IMR-90 (cell line): ENCODE results near the gene CCM2. TPM values are rescaled to one million over a fixed set of nuclear protein-coding genes. Genes with fewer than 3 reads are reported as not detected.

Experiments used
- ATAC-seq: fragments of 200-7000 bp; cut with Tn5 transposase; 2 replicates; pipeline ENCODE4 v1.9.1; 2020; ENCODE audit warnings: low read depth, mild to moderate bottlenecking, moderate library complexity
- BruUV-seq: library from RNA; stranded (reverse); fragments of 400-500 nt; replicated peaks from 2 replicates; lab custom pipeline; 2021; lab: Mats Ljungman, UMichigan
- CTCF ChIA-PET: fragments of 300-600 bp; formaldehyde crosslinking; extraction: SDS; loops from one replicate; lab custom pipeline; 2021; ENCODE audit warnings: antibody characterized with exemption; lab: Yijun Ruan, JAX
- POLR2A ChIA-PET: fragments of 300-600 bp; sonication (Branson Sonifier 250); formaldehyde crosslinking; loops from one replicate; lab custom pipeline; 2022; ENCODE audit warnings: antibody characterized with exemption; ENCODE audit not compliant: unreplicated experiment; lab: Charles Lee
- DNase-seq: peaks from one replicate; pipeline ENCODE4 v3.0.0; 2013
- H2AFZ ChIP-seq: replicated peaks from 2 replicates; pipeline ENCODE3; 2013; ENCODE audit warnings: low read length, mild to moderate bottlenecking; ENCODE audit not compliant: poor library complexity
- H2AK5ac ChIP-seq: 2 replicates; pipeline ENCODE4 v1.6.1; 2013; ENCODE audit warnings: low read depth, low read length, inconsistent platforms
- H2AK9ac ChIP-seq: replicated peaks from 2 replicates; pipeline ENCODE3; 2013; ENCODE audit warnings: mild to moderate bottlenecking, low read depth, low read length, moderate library complexity; ENCODE audit not compliant: poor library complexity
- H2BK120ac ChIP-seq: 2 replicates; pipeline ENCODE4 v1.6.1; 2013; ENCODE audit warnings: low read depth, low read length, inconsistent platforms
- H2BK15ac ChIP-seq: 3 replicates; pipeline ENCODE4 v1.6.1; 2013; ENCODE audit warnings: low read depth, low read length, inconsistent platforms
- H2BK20ac ChIP-seq: 2 replicates; pipeline ENCODE4 v1.6.1; 2013; ENCODE audit warnings: low read depth, mild to moderate bottlenecking, inconsistent platforms, low read length, moderate library complexity
- H2BK5ac ChIP-seq: 2 replicates; pipeline ENCODE4 v1.6.1; 2013; ENCODE audit warnings: mild to moderate bottlenecking, low read depth, low read length, inconsistent platforms; ENCODE audit not compliant: poor library complexity, severe bottlenecking
- H3K14ac ChIP-seq: replicated peaks from 2 replicates; pipeline ENCODE4 v1.6.1; 2013; ENCODE audit warnings: low read depth, low read length, inconsistent platforms
- H3K18ac ChIP-seq: 2 replicates; pipeline ENCODE4 v1.6.1; 2013; ENCODE audit warnings: low read depth, low read length, control low read depth
- H3K23ac ChIP-seq: 2 replicates; pipeline ENCODE4 v1.6.1; 2013; ENCODE audit warnings: low read depth, low read length, inconsistent platforms
- H3K27ac ChIP-seq: 2 replicates; pipeline ENCODE4 v1.5.1; 2013; ENCODE audit warnings: mild to moderate bottlenecking, control low read depth, low read length; ENCODE audit not compliant: insufficient read depth
- H3K27me3 ChIP-seq: 2 replicates; pipeline ENCODE4 v1.6.1; 2013; ENCODE audit warnings: low read length; ENCODE audit not compliant: control insufficient read depth, insufficient read depth
- H3K36me3 ChIP-seq: 2 replicates; pipeline ENCODE4 v1.6.1; 2013; ENCODE audit warnings: low read length, mixed read lengths; ENCODE audit not compliant: control insufficient read depth, insufficient read depth
- H3K4ac ChIP-seq: 2 replicates; pipeline ENCODE4 v1.6.1; 2013; ENCODE audit warnings: low read depth, low read length, inconsistent platforms
- H3K4me1 ChIP-seq: 2 replicates; pipeline ENCODE4 v1.6.1; 2013; ENCODE audit warnings: low read length, mixed read lengths; ENCODE audit not compliant: control insufficient read depth, insufficient read depth
- H3K4me2 ChIP-seq: 2 replicates; pipeline ENCODE4 v1.6.1; 2013; ENCODE audit warnings: low read depth, mild to moderate bottlenecking, control low read depth, low read length, moderate library complexity
- H3K4me3 ChIP-seq: 2 replicates; pipeline ENCODE4 v1.5.1; 2013; ENCODE audit warnings: low read depth, mild to moderate bottlenecking, control low read depth, low read length, moderate library complexity; ENCODE audit not compliant: insufficient read depth
- H3K56ac ChIP-seq: 2 replicates; pipeline ENCODE4 v1.6.1; 2013; ENCODE audit warnings: low read length, inconsistent platforms; ENCODE audit not compliant: insufficient read depth; ENCODE audit errors: extremely low read depth
- H3K79me1 ChIP-seq, 2 experiments: 2 replicates each; pipeline ENCODE4 v1.6.1; 2013; ENCODE audit warnings: low read length in 2 of 2, inconsistent platforms in 1 of 2, low read depth in 1 of 2
- H3K9ac ChIP-seq: 2 replicates; pipeline ENCODE4 v1.6.1; 2013; ENCODE audit warnings: low read depth, low read length, control low read depth
- H3K9me1 ChIP-seq: 2 replicates; pipeline ENCODE4 v1.6.1; 2013; ENCODE audit warnings: low read length, inconsistent platforms; ENCODE audit not compliant: insufficient read depth
- H3K9me3 ChIP-seq: 2 replicates; pipeline ENCODE4 v1.6.1; 2013; ENCODE audit warnings: low read length; ENCODE audit not compliant: control insufficient read depth, insufficient read depth
- H4K20me1 ChIP-seq: 2 replicates; pipeline ENCODE4 v1.6.1; 2013; ENCODE audit warnings: low read length, inconsistent platforms; ENCODE audit not compliant: insufficient read depth
- H4K5ac ChIP-seq: 2 replicates; pipeline ENCODE4 v1.6.1; 2013; ENCODE audit warnings: mild to moderate bottlenecking, low read depth, low read length, control low read depth
- H4K8ac ChIP-seq, 2 experiments: 2 replicates each; pipeline ENCODE4 v1.6.1; 2013; ENCODE audit warnings: low read depth in 2 of 2, low read length in 2 of 2, control low read depth in 1 of 2, inconsistent platforms in 1 of 2
- H4K91ac ChIP-seq: 2 replicates; pipeline ENCODE4 v1.6.1; 2013; ENCODE audit warnings: low read depth, low read length, inconsistent platforms; ENCODE audit not compliant: insufficient read depth
- BHLHE40 ChIP-seq: fragments of 150-350 bp; IDR thresholded peaks from 2 replicates; pipeline ENCODE4 v1.6.1; 2016; ENCODE audit warnings: mild to moderate bottlenecking, low read depth, low read length
- CEBPB ChIP-seq: IDR thresholded peaks from 2 replicates; pipeline ENCODE4 v1.6.1; 2012; ENCODE audit warnings: low read depth, low read length, improper control_type of control experiment
- CHD1 ChIP-seq: IDR thresholded peaks from 2 replicates; pipeline ENCODE4 v1.6.1; 2012; ENCODE audit warnings: low read depth, low read length, improper control_type of control experiment
- ELK1 ChIP-seq: fragments of 150-350 bp; IDR thresholded peaks from 2 replicates; pipeline ENCODE4 v1.6.1; 2016; ENCODE audit warnings: low read depth, mild to moderate bottlenecking, low read length, moderate library complexity, borderline replicate concordance
- NFE2L2 ChIP-seq: fragments of 150-350 bp; IDR thresholded peaks from 2 replicates; pipeline ENCODE4 v1.6.1; 2016; ENCODE audit warnings: low read depth, mild to moderate bottlenecking, low read length
- POLR2A ChIP-seq: IDR thresholded peaks from 2 replicates; pipeline ENCODE4 v1.6.1; 2012; ENCODE audit warnings: mild to moderate bottlenecking, low read depth, low read length
- RCOR1 ChIP-seq: IDR thresholded peaks from 2 replicates; pipeline ENCODE4 v1.6.1; 2012; ENCODE audit warnings: mild to moderate bottlenecking, low read length, improper control_type of control experiment; ENCODE audit not compliant: insufficient replicate concordance
- RFX5 ChIP-seq: IDR thresholded peaks from 2 replicates; pipeline ENCODE4 v1.8.0; 2012; ENCODE audit warnings: low read depth, mild to moderate bottlenecking, low read length, moderate library complexity
- USF2 ChIP-seq: fragments of 150-350 bp; IDR thresholded peaks from 2 replicates; pipeline ENCODE4 v1.6.1; 2017; ENCODE audit warnings: mild to moderate bottlenecking, antibody characterized with exemption, low read length, low read depth
- WGBS, 2 experiments: methylation state at CpG; one replicate each; pipeline versions ENCODE4 v1.1.5 to v1.1.7; 2013; ENCODE audit warnings: missing lambda C conversion rate in 2 of 2; ENCODE audit not compliant: insufficient read length in 1 of 2; ENCODE audit errors: extremely low coverage in 2 of 2; 5-methylcytosine and 5-hydroxymethylcytosine counted together
- dilution Hi-C: fragments of 300-500 bp; cut with HindIII; formaldehyde crosslinking; loops from one replicate; pipeline ENCODE4 v1.14.3; 2018; ENCODE audit warnings: low sequenced_read_pairs; ENCODE audit not compliant: unreplicated experiment
- in situ Hi-C: fragments of 300-500 bp; cut with MboI; formaldehyde crosslinking; loops from 3 replicates; pipeline ENCODE4 v1.14.3; 2019; ENCODE audit warnings: low sequenced_read_pairs, inconsistent platforms, mixed read lengths
- intact Hi-C: fragments of 100-400 bp; cut with micrococcal nuclease; formaldehyde crosslinking; loops from 2 replicates; pipeline ENCODE4 v1.10.0; 2022
- polyA plus RNA-seq, 3 experiments: library from polyadenylated mRNA; depleted of rRNA; stranded (reverse); fragments of >200 nt; gene quantifications; 2 replicates each; pipeline ENCODE4 v1.2.3, GENCODE V29; 2012; ENCODE audit warnings: low replicate concordance in 1 of 3
- total RNA-seq: library from RNA; depleted of rRNA; stranded (reverse); fragments of >200 nt; gene quantifications from 2 replicates; pipeline ENCODE4 v1.2.3, GENCODE V29; 2012

The CCM2 gene
- total and polyA plus RNA-seq, 2 of the 4 experiments (the other 2 are of a cell fraction) = 65.2 to 78.5 TPM

GRCh38 chr7:44977304-44977958, 22.6 kb upstream of the CCM2 start:
- intact Hi-C loops = no loop called here
- no CpG with 5 or more reads among the region's 8 CpGs for WGBS, 2 experiments
- no peak overlapping the region for H3K4me3 ChIP-seq

More at GRCh38 chr7:44977304-44977958, 22.6 kb upstream of the CCM2 start:
- Histone ChIP-seq H3K4me1 (peaks cover 10% of the 10 kb centered on the region), H4K5ac (no peak overlapping the region), H3K9me3 (no peaks in the 10 kb centered on the region), H4K20me1 (peaks cover 6% of the 10 kb centered on the region; the same call in 1 of the 2 replicates), H3K36me3 (peaks cover 4% of the 10 kb centered on the region), H3K9me1 (peaks cover 15% of the 10 kb centered on the region), H3K27me3 (peaks cover 4% of the 10 kb centered on the region; the same call in 1 of the 2 replicates), H2BK20ac (no peak overlapping the region), H3K14ac (no peak overlapping the region), H3K56ac (no peak overlapping the region), H2BK120ac (no peak overlapping the region), H2AFZ (no peak overlapping the region), H3K9ac (no peak overlapping the region), H3K27ac (no peak overlapping the region), H4K8ac (no peak overlapping the region), H2AK5ac (no peak overlapping the region), H3K18ac (no peak overlapping the region), H3K79me1 (peaks cover 0 to under 1% of the 10 kb centered on the region in 2 experiments; a peak in 3 of 4 replicates), H2BK15ac (no peak overlapping the region), H2AK9ac (no peak overlapping the region), H3K23ac (no peak overlapping the region), H3K4ac (no peak overlapping the region), H4K91ac (no peak overlapping the region), H2BK5ac (no peak overlapping the region), H3K4me2 (no peak overlapping the region)
- POLR2A ChIA-PET = no interaction called here
- ATAC-seq = no peak
- CTCF ChIA-PET = no interaction called here
- no peak for DNase-seq
- TF ChIP-seq CHD1 (no peak), USF2 (no peak), CEBPB (no peak), BHLHE40 (no peak), POLR2A (no peak), RCOR1 (no peak), NFE2L2 (no peak), ELK1 (no peak), RFX5 (no peak)
- BruUV-seq = no TSS peak
- in situ Hi-C loops (no loop called here), dilution Hi-C loops (no loop called here)
